ENCODE data around the gene TBL3. TPM values are rescaled to one million over a fixed set of nuclear protein-coding genes. Genes with fewer than 3 reads are reported as not detected.
"Not testable (repeated sequence)": the region's sequence is repeated elsewhere in the genome, so short reads cannot be mapped to it uniquely, and the experiment has no call there.

The TBL3 gene
- total RNA-seq, 1 experiment from 2014 or later, result 26.8 TPM

DNA sequence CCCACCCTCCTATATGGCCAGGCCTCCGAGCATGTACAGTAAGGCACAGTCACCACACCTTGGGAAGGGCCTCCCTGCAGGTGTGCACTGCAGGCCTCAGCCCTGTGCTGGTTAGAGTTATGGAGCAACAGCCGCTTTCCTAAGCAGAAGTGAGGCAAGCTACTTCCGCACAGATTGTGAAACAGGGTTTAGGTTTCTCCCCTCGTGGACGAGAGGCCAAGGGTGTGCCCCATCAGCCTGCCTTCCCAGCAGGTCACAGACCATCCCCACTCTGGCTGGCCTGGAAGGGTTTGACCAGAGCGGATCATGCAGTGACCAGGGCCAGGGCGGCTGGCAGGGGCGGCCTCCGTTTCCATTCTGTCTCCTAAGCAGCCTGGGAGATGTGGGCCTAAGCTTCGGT is 33.5 kb upstream of the TBL3 start:
- Mint-ChIP-seq H3K9me3 (ENCODE audit: unreplicated experiment) (no peaks in the 10 kb centered on the region), H3K27ac (ENCODE audit: low read depth, unreplicated experiment) (no peak overlapping the region), H3K4me3 (ENCODE audit: unreplicated experiment) (no peak overlapping the region), H3K4me1 (ENCODE audit: insufficient read depth, unreplicated experiment) (peaks cover 5% of the 10 kb centered on the region), H3K36me3 (ENCODE audit: insufficient read depth, unreplicated experiment) (peaks cover 22% of the 10 kb centered on the region), H3K27me3 (ENCODE audit: insufficient read depth, unreplicated experiment) (no peaks in the 10 kb centered on the region)
- BruUV-seq (replicated peaks), result no TSS peak
- TF ChIP-seq, protein P1, sequence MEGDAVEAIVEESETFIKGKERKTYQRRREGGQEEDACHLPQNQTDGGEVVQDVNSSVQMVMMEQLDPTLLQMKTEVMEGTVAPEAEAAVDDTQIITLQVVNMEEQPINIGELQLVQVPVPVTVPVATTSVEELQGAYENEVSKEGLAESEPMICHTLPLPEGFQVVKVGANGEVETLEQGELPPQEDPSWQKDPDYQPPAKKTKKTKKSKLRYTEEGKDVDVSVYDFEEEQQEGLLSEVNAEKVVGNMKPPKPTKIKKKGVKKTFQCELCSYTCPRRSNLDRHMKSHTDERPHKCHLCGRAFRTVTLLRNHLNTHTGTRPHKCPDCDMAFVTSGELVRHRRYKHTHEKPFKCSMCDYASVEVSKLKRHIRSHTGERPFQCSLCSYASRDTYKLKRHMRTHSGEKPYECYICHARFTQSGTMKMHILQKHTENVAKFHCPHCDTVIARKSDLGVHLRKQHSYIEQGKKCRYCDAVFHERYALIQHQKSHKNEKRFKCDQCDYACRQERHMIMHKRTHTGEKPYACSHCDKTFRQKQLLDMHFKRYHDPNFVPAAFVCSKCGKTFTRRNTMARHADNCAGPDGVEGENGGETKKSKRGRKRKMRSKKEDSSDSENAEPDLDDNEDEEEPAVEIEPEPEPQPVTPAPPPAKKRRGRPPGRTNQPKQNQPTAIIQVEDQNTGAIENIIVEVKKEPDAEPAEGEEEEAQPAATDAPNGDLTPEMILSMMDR (IDR thresholded peaks at IDR 0.05; ENCODE audit: unreplicated experiment), result no peak
- DNase-seq (ENCODE audit: unreplicated experiment), result peak; percentile 78
- POLR2A ChIA-PET, result interaction anchor here (0.7 to 1.4 kb wide), 2 partner anchors 15 to 27 kb away, joined by 3 to 7 read pairs; partner anchors contain the start of gene RPS2
- CTCF ChIA-PET, result interaction anchor here (0.7 to 1.3 kb wide), 2 partner anchors 14 to 88 kb away, joined by 3 read pairs; no protein-coding TSS in a partner anchor
- intact Hi-C loops (cut with micrococcal nuclease), result no loop called here

- intact Hi-C loops (cut with micrococcal nuclease), result no loop called here
- no peak overlapping the region for H3K27ac Mint-ChIP-seq (ENCODE audit: low read depth, unreplicated experiment)
- BruUV-seq (replicated peaks), result no TSS peak
- H3K36me3 Mint-ChIP-seq (ENCODE audit: insufficient read depth, unreplicated experiment), result peaks cover 22% of the 10 kb centered on the region
- no peak for DNase-seq (ENCODE audit: unreplicated experiment)
- H3K9me3 Mint-ChIP-seq (ENCODE audit: unreplicated experiment), result no peaks in the 10 kb centered on the region
- H3K27me3 Mint-ChIP-seq (ENCODE audit: insufficient read depth, unreplicated experiment), result no peaks in the 10 kb centered on the region
- H3K4me3 Mint-ChIP-seq (ENCODE audit: unreplicated experiment), result no peak overlapping the region
- TF ChIP-seq, protein P1 (IDR thresholded peaks at IDR 0.05; ENCODE audit: unreplicated experiment), result no peak
- POLR2A ChIA-PET, result no interaction called here
- H3K4me1 Mint-ChIP-seq (ENCODE audit: insufficient read depth, unreplicated experiment), result peaks cover 5% of the 10 kb centered on the region
- CTCF ChIA-PET, result interaction anchor here (0.7 to 1.4 kb wide), 2 partner anchors 73 to 89 kb away, joined by 3 read pairs; no protein-coding TSS in a partner anchor
Measured at GRCh38 chr16:1938910-1939309, 32.9 kb upstream of the TBL3 start.

DNA sequence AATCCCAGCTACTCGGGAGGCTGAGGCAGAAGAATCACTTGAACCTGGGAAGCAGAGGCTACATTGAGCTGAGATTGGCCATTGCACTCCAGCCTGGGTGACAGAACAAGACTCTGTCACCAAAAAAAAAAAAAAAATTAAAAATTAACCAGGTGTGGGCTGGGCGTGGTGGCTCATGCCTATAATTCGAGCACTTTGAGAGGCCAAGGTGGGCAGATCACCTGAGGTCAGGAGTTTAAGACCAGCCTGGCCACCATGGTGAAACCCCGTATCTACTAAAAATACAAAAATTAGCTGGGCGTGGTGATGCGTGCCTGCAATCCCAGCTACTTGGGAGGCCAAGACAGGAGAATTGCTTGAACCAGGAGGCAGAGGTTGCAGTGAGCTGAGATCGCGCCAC is 32.0 kb upstream of the TBL3 start:
- ChIA-PET POLR2A (interaction anchor here (1.5 kb wide), 1 partner anchor 25 kb away, joined by 4 read pairs; the partner anchor contains the start of gene RPS2), CTCF (interaction anchor here (0.6 to 1.4 kb wide), 4 partner anchors 10 to 1615 kb away, joined by 3 read pairs; no protein-coding TSS in a partner anchor)
- H3K4me1 Mint-ChIP-seq (ENCODE audit: insufficient read depth, unreplicated experiment); H3K27ac Mint-ChIP-seq (ENCODE audit: low read depth, unreplicated experiment); H3K9me3 Mint-ChIP-seq (ENCODE audit: unreplicated experiment); H3K4me3 Mint-ChIP-seq (ENCODE audit: unreplicated experiment); intact Hi-C loops (cut with micrococcal nuclease); DNase-seq (ENCODE audit: unreplicated experiment); BruUV-seq (replicated peaks); H3K27me3 Mint-ChIP-seq (ENCODE audit: insufficient read depth, unreplicated experiment): not testable (repeated sequence)
- peaks cover 22% of the 10 kb centered on the region for H3K36me3 Mint-ChIP-seq (ENCODE audit: insufficient read depth, unreplicated experiment)

DNA sequence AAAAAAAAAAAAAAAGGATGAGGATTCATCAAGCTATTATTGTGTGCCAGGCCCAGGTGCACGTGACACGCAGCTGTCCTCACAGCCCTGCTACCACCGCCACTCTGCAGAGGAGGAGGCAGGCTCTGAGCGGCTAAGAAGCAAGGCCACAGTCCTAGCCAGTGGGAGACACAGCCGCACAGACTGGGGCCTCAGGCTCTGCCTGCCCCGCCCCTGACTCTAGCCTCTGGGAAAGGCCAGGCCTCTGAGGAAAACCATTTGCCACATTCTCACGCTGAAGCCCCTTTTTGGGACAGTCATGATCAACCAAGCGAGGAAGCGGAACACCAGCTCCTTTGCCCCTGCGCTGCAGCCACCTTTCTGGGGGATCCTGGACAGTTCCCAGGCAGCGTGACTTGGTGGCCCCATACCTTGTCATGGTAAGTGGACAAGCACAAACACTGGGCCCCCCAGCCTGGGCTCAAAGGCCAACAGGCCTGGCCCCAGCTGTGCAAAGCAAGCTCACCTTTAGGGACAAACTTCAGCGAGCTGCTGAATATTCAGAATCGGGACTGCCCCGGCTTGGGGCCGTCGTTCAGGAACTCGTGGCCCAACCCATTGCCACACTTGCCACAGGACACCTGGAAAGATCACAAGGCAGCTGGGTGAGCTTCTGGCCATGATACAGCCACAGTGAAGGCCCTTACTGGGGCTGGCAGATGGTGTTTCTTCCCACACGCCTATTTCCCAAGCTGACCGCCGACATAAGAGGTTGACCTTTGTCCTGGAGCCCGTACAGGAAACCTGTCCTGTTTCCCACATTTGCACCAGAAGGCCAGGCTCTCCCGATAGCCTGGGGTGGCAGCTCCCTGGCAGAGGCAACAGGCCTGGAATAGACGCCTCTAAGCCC is 31.3 kb upstream of the TBL3 start:
- no peak overlapping the region for H3K4me3 Mint-ChIP-seq (ENCODE audit: unreplicated experiment)
- no peaks in the 10 kb centered on the region for H3K27me3 Mint-ChIP-seq (ENCODE audit: insufficient read depth, unreplicated experiment)
- TF ChIP-seq, protein P1 (IDR thresholded peaks at IDR 0.05; ENCODE audit: unreplicated experiment), result no peak
- peaks cover 5% of the 10 kb centered on the region for H3K4me1 Mint-ChIP-seq (ENCODE audit: insufficient read depth, unreplicated experiment)
- no TSS peak for BruUV-seq (replicated peaks)
- ChIA-PET POLR2A (interaction anchor here (1.4 to 1.5 kb wide), 2 partner anchors 18 to 24 kb away, joined by 3 to 4 read pairs; partner anchors contain the start of gene RPS2), CTCF (interaction anchor here (0.8 to 1.8 kb wide), 4 partner anchors 10 to 1616 kb away, joined by 3 to 8 read pairs (median 3); no protein-coding TSS in a partner anchor)
- H3K9me3 Mint-ChIP-seq (ENCODE audit: unreplicated experiment), result no peaks in the 10 kb centered on the region
- DNase-seq (ENCODE audit: unreplicated experiment), result no peak
- intact Hi-C loops (cut with micrococcal nuclease), result no loop called here
- H3K27ac Mint-ChIP-seq (ENCODE audit: low read depth, unreplicated experiment), result no peak overlapping the region
- peaks cover 22% of the 10 kb centered on the region for H3K36me3 Mint-ChIP-seq (ENCODE audit: insufficient read depth, unreplicated experiment)

Data from MCF 10A (cell line).